Gastroesophageal sphincter (tissue), 3 donors: ENCODE measurements around the gene BMP2K.

Experiments used
- CTCF ChIP-seq, 4 experiments: fragments of 200-600 bp in 2 of 4; fragments of 450-650 bp in 2 of 4; sonication (generic) in 1 of 4; IDR thresholded peaks; one replicate each; pipeline ENCODE4 v1.5.1; 2017 to 2019; ENCODE audit warnings: antibody characterized with exemption in 4 of 4, mild to moderate bottlenecking in 2 of 4, moderate library complexity in 2 of 4
- EP300 ChIP-seq: sonication (generic); formaldehyde crosslinking; IDR thresholded peaks from one replicate; pipeline ENCODE4 v1.6.1; 2017; ENCODE audit warnings: antibody characterized with exemption, mild to moderate bottlenecking
- POLR2A ChIP-seq, 2 donors: fragments of 450-650 bp; IDR thresholded peaks; one replicate each; pipeline ENCODE4 v1.6.1; 2017; ENCODE audit warnings: antibody characterized with exemption in 2 of 2, mild to moderate bottlenecking in 2 of 2, moderate library complexity in 1 of 2

- TF ChIP-seq CTCF (IDR thresholded peaks at IDR 0.05) (no peak), POLR2A (IDR thresholded peaks at IDR 0.05) (no peak), EP300 (no peak)
Observed at GRCh38 chr4:78778530-78778929, 2.4 kb downstream of the BMP2K start.
